K562 (cell line): ENCODE results near the gene MALAT1. TPM values are rescaled to one million over a fixed set of nuclear protein-coding genes. Genes with fewer than 3 reads are reported as not detected.

Experiments used
- CHD4 ChIP-seq: fragments of 200-600 bp; sonication (generic); IDR thresholded peaks from 3 replicates; pipeline ENCODE4 v1.6.1; 2012; ENCODE audit warnings: low read depth, mild to moderate bottlenecking, mixed read lengths, low read length, inconsistent platforms; ENCODE audit not compliant: insufficient read depth, insufficient replicate concordance, poor library complexity, severe bottlenecking
- COPS2 ChIP-seq: fragments of 450-650 bp; conservative IDR thresholded peaks from 2 replicates; pipeline ENCODE4 v1.6.1; 2016; ENCODE audit warnings: mild to moderate bottlenecking, moderate library complexity
- CTBP1 ChIP-seq: fragments of 450-650 bp; IDR thresholded peaks from 2 replicates; pipeline ENCODE4 v1.6.1; 2016; ENCODE audit warnings: borderline replicate concordance
- JUND ChIP-seq, 2 experiments: IDR thresholded peaks; 2 replicates in 1 of 2; 3 replicates in 1 of 2; pipeline ENCODE4 v1.6.1; 2011; ENCODE audit warnings: borderline replicate concordance in 2 of 2, low read depth in 2 of 2, low read length in 2 of 2, improper control_type of control experiment in 1 of 2, missing biosample characterization in 1 of 2, missing genetic modification characterization in 1 of 2, missing genetic modification reagents in 1 of 2
- KDM1A ChIP-seq, 2 experiments: fragments of 450-650 bp; IDR thresholded peaks; 2 replicates each; pipeline ENCODE4 v1.6.1; 2016; ENCODE audit warnings: mild to moderate bottlenecking in 2 of 2
- KHSRP ChIP-seq: fragments of 450-650 bp; IDR thresholded peaks from 2 replicates; pipeline ENCODE4 v1.6.1; 2017
- L3MBTL2 ChIP-seq: fragments of 450-650 bp; IDR thresholded peaks from 2 replicates; pipeline ENCODE4 v1.6.1; 2016; ENCODE audit warnings: mild to moderate bottlenecking, moderate library complexity
- POLR3A ChIP-seq: IDR thresholded peaks from 2 replicates; pipeline ENCODE4 v1.6.1; 2011; ENCODE audit warnings: borderline replicate concordance, mild to moderate bottlenecking, moderate library complexity; ENCODE audit not compliant: insufficient read length, insufficient read depth; ENCODE audit errors: extremely low read depth
- RBM17 ChIP-seq: fragments of 200-400 bp; formaldehyde crosslinking; IDR thresholded peaks from 2 replicates; pipeline ENCODE4 v1.6.1; 2017; ENCODE audit warnings: low read depth, mild to moderate bottlenecking, low read length, borderline replicate concordance
- RCOR1 ChIP-seq, 2 experiments: IDR thresholded peaks; 2 replicates each; pipeline ENCODE4 v1.6.1; 2012; ENCODE audit warnings: low read depth in 2 of 2, low read length in 2 of 2, borderline replicate concordance in 1 of 2, improper control_type of control experiment in 1 of 2
- SNRNP70 ChIP-seq: fragments of 200-400 bp; formaldehyde crosslinking; optimal IDR thresholded peaks from 2 replicates; pipeline ENCODE3; 2017; ENCODE audit warnings: low read depth, low read length
- STAT5B ChIP-seq: fragments of 250-450 bp; sonication (Bioruptor Pico); IDR thresholded peaks from 2 replicates; pipeline ENCODE4 v1.8.0; 2021; ENCODE audit warnings: mild to moderate bottlenecking, inconsistent platforms
- TCF7 ChIP-seq: sonication (generic); IDR thresholded peaks from 2 replicates; pipeline ENCODE4 v1.6.1; 2016; ENCODE audit warnings: antibody characterized with exemption, borderline replicate concordance
- TRIM24 ChIP-seq, 2 experiments: fragments of 450-650 bp; IDR thresholded peaks; 2 replicates each; pipeline ENCODE4 v1.6.1; 2016
- ZNF184 ChIP-seq: sonication (generic); formaldehyde crosslinking; IDR thresholded peaks from 2 replicates; pipeline ENCODE4 v1.5.0; 2020; ENCODE audit warnings: missing genetic modification reagents
- ZNF316 ChIP-seq: fragments of 450-650 bp; IDR thresholded peaks from 2 replicates; pipeline ENCODE4 v1.6.1; 2016
- ZNF324 ChIP-seq: fragments of 250-450 bp; sonication (Bioruptor Pico); IDR thresholded peaks from 2 replicates; pipeline ENCODE4 v1.4.0; 2020; ENCODE audit warnings: mild to moderate bottlenecking
- ZNF347 ChIP-seq: fragments of 450-650 bp; formaldehyde crosslinking; IDR thresholded peaks from 2 replicates; pipeline ENCODE4 v1.4.0; 2020; ENCODE audit warnings: low read depth, mild to moderate bottlenecking, moderate library complexity
- ZNF584 ChIP-seq: fragments of 200-800 bp; sonication (Bioruptor generic); IDR thresholded peaks from 2 replicates; pipeline ENCODE4 v1.6.1; 2016; ENCODE audit warnings: low read depth, mild to moderate bottlenecking, missing genetic modification characterization, missing compliant biosample characterization
- polyA plus RNA-seq, 8 experiments: library from polyadenylated mRNA; depleted of rRNA in 4 of 8; stranded (reverse) in 5 of 8; unstranded in 3 of 8; fragments of >200 nt; fragmentation: Nextera tagmentation in 2 of 8; fragmentation: Illumina TruSeq in 1 of 8; extraction: Ambion mirVana in 2 of 8; extraction: Trizol in 1 of 8; gene quantifications; 2 replicates each; pipeline versions ENCODE4 v1.2.1 to v1.2.3, GENCODE V29; 2011 to 2014; ENCODE audit warnings: inconsistent platforms in 1 of 8, missing spikeins in 1 of 8
- total RNA-seq, 7 experiments: library from RNA; depleted of rRNA in 6 of 7; stranded (reverse); fragments of >200 nt in 6 of 7; fragmentation: Illumina TruSeq in 2 of 7; extraction: Trizol in 2 of 7; gene quantifications; 2 replicates each; pipeline versions ENCODE4 v1.2.1 to v1.2.3, GENCODE V29; 2011 to 2021; ENCODE audit warnings: low replicate concordance in 1 of 7
- TF ChIP-seq, protein P1 (sequence below): fragments of 450-650 bp; formaldehyde crosslinking; conservative IDR thresholded peaks from 2 replicates; pipeline ENCODE4 v1.4.0; 2022; ENCODE audit warnings: mild to moderate bottlenecking, missing genetic modification characterization
- TF ChIP-seq, protein P2 (sequence below): fragments of 450-650 bp; IDR thresholded peaks from 2 replicates; pipeline ENCODE4 v1.7.0; 2016; ENCODE audit warnings: borderline replicate concordance

The MALAT1 gene
- total and polyA plus RNA-seq, 9 of the 15 experiments (the other 6 are each of a cell fraction or from before 2014, with no cell fraction given) = 363 to 8,715 (median 2,351) TPM

DNA sequence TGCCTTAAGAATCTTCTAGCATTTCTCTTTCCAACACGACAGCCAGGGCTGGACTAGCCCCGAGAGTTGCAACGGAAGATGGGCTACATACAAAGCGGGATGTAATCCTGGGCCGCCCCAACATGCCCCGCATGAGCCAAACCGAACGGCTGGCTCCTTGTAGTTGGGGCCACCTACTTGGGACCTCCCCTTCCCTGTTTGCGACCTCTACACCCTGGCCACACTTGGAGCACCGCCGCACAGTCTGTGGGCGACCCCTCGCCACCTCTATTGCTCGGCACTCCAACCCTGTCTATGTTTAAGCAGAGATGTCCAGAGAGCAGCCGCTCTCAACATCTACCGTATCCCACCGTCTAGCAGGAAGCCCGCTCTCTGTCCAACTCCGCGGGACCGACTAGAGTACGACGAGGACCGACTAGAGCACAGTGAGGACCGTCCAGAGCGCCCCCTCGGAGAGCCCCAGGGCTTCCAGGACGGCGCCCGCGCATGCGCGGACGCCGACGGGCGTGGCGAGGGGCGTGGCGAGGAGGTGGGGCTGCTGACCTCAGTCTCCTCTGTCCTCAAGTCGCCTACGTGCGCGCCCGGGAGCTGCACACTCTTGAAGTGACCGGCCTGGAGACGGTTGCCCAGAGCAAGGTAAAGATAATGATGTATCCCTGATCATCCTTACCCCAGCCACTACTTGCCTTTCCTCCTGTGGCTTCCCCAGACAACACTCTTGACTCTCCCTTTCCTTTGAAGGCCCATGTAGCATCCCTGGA, 44.0 kb upstream of the MALAT1 start (continued):
- TF ChIP-seq COPS2 = no peak
- TF ChIP-seq RCOR1 (IDR thresholded peaks at IDR 0.05; ENCODE audit: borderline replicate concordance in 1 of 2, low read depth in 2 of 2, low read length in 2 of 2) = peak in 1 of 2 experiments; percentile 60; a peak in 2 of 4 replicates
- TF ChIP-seq SNRNP70 = no peak
- TF ChIP-seq, protein P1, sequence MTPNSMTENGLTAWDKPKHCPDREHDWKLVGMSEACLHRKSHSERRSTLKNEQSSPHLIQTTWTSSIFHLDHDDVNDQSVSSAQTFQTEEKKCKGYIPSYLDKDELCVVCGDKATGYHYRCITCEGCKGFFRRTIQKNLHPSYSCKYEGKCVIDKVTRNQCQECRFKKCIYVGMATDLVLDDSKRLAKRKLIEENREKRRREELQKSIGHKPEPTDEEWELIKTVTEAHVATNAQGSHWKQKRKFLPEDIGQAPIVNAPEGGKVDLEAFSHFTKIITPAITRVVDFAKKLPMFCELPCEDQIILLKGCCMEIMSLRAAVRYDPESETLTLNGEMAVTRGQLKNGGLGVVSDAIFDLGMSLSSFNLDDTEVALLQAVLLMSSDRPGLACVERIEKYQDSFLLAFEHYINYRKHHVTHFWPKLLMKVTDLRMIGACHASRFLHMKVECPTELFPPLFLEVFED (CRISPR knock-in tag) = 0 out of 2 replicates have a peak, but pooled peaks have one; percentile 71
- 0 out of 4 replicates have a peak, but pooled peaks of 1 of the 2 experiments have one; percentile 41 for TF ChIP-seq TRIM24 (IDR thresholded peaks at IDR 0.05)
- no peak for TF ChIP-seq ZNF347 (CRISPR knock-in tag)
- TF ChIP-seq, protein P2, sequence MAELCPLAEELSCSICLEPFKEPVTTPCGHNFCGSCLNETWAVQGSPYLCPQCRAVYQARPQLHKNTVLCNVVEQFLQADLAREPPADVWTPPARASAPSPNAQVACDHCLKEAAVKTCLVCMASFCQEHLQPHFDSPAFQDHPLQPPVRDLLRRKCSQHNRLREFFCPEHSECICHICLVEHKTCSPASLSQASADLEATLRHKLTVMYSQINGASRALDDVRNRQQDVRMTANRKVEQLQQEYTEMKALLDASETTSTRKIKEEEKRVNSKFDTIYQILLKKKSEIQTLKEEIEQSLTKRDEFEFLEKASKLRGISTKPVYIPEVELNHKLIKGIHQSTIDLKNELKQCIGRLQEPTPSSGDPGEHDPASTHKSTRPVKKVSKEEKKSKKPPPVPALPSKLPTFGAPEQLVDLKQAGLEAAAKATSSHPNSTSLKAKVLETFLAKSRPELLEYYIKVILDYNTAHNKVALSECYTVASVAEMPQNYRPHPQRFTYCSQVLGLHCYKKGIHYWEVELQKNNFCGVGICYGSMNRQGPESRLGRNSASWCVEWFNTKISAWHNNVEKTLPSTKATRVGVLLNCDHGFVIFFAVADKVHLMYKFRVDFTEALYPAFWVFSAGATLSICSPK = no peak
- TF ChIP-seq ZNF184 (CRISPR knock-in tag) = no peak
- TF ChIP-seq L3MBTL2 = peak; percentile 69
- no peak for TF ChIP-seq STAT5B (CRISPR knock-in tag)
- peak; percentile 87; the same call in 1 of the 2 replicates for TF ChIP-seq CTBP1
- TF ChIP-seq ZNF324 (CRISPR knock-in tag) = no peak
- TF ChIP-seq KHSRP = no peak
- TF ChIP-seq TCF7 = no peak
- no peak for TF ChIP-seq ZNF316
- TF ChIP-seq JUND (IDR thresholded peaks at IDR 0.05; ENCODE audit: borderline replicate concordance, low read depth, low read length) = peak; percentile 58; the same call in 1 of the 2 replicates
- no peak; the same call in 2 of the 3 replicates for TF ChIP-seq JUND (tag; IDR thresholded peaks at IDR 0.05; ENCODE audit: borderline replicate concordance, low read depth, low read length)
- no peak for TF ChIP-seq KDM1A (IDR thresholded peaks at IDR 0.05)
- TF ChIP-seq CHD4 = no peak
- no peak for TF ChIP-seq POLR3A
- no peak for TF ChIP-seq ZNF584 (CRISPR knock-in tag)
- no peak for TF ChIP-seq RBM17
